Adrenal gland (tissue), 5 donors: ENCODE data around the gene RNF207.

Experiments used
- POLR2A ChIP-seq, 2 donors: fragments of 450-650 bp; IDR thresholded peaks; one replicate each; pipeline ENCODE4 v1.6.1; 2017; ENCODE audit warnings: antibody characterized with exemption in 2 of 2, mild to moderate bottlenecking in 2 of 2, moderate library complexity in 1 of 2
- TF ChIP-seq, protein P1 (sequence below), 6 experiments: fragments of 450-650 bp in 4 of 6; fragments of 200-600 bp in 2 of 6; sonication (generic) in 1 of 6; IDR thresholded peaks; 1 replicate in 5 of 6; 2 replicates in 1 of 6; pipeline versions ENCODE4 v1.5.1 to v1.8.0; 2016 to 2021; ENCODE audit warnings: antibody characterized with exemption in 6 of 6, mild to moderate bottlenecking in 2 of 6, moderate library complexity in 1 of 6
- donor health status: DM: no; HTN: no; CAD: no.

GRCh38 chr1:6254691-6255090 lies 48.8 kb downstream of the RNF207 start:
- TF ChIP-seq, protein P1, sequence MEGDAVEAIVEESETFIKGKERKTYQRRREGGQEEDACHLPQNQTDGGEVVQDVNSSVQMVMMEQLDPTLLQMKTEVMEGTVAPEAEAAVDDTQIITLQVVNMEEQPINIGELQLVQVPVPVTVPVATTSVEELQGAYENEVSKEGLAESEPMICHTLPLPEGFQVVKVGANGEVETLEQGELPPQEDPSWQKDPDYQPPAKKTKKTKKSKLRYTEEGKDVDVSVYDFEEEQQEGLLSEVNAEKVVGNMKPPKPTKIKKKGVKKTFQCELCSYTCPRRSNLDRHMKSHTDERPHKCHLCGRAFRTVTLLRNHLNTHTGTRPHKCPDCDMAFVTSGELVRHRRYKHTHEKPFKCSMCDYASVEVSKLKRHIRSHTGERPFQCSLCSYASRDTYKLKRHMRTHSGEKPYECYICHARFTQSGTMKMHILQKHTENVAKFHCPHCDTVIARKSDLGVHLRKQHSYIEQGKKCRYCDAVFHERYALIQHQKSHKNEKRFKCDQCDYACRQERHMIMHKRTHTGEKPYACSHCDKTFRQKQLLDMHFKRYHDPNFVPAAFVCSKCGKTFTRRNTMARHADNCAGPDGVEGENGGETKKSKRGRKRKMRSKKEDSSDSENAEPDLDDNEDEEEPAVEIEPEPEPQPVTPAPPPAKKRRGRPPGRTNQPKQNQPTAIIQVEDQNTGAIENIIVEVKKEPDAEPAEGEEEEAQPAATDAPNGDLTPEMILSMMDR (IDR thresholded peaks at IDR 0.05), result no peak
- TF ChIP-seq POLR2A (IDR thresholded peaks at IDR 0.05), result no peak
